ENCODE data around the gene KIRREL2.
"Not testable (repeated sequence)": the region's sequence is repeated elsewhere in the genome, so short reads cannot be mapped to it uniquely, and the experiment has no call there.

Gene KIRREL2

DNA sequence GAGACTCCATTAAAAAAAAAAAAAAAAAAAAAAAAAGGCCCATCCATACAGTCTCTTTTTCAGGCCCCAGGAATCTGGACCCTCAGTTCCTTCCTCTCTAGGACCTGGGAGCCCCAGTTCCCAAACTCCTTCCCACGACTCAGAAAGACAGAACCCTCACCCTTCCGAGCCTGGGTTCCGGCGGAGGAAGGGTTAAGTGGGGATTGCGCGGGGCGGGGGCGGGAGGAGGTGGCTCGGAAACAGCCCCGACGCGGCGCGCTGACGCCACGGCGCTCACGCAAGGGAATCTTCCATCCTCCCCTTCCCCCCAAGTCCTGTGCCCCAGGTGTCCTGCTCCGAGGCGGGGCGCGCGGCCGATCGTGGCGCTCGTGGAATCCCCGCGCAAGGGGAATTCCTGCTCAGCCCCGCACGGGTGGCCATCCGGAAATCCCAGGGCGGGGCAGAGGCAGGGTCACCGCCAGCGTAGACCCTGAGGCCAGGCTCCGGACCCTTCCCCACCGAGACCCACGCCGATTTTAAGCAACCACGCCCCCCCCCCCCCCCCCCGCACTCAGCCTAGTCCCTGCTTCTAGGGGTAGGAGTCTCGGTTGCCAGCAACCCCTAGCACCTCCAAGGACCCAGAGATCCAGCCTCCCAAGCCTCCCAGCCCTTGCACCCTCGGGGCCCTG lies 43.0 kb downstream of the KIRREL2 start:
- DNase-seq: peak; percentile 91

DNA sequence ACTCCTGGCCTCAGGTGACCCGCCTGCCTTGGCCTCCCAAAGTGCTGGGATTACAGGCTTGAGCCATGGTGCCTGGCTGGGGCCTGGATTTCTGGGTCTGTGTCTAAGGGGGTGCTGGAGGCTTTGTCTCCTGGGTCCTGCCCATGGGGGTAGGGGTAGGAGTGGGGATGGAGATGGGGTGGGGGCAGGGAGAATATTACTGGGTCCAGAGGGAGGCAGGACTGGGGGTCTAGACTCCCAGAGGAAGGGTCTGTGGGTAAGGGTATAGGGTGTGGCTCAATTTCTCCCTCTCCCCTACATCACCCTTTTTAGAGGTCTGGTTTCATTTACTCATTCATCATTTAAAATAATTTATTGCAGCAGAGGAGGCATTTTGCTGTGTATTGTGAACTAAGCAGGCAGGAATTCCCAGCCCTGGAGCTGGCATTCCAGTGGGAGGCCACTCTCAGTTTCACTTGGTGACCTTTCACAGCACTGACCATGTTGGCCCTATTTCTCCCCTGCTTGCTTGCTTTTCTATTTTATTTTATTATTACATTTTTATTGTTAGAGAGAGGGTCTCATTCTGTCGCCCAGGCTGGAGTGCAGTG lies 44.4 kb downstream of the KIRREL2 start:
- DNase-seq: no peak

DNA sequence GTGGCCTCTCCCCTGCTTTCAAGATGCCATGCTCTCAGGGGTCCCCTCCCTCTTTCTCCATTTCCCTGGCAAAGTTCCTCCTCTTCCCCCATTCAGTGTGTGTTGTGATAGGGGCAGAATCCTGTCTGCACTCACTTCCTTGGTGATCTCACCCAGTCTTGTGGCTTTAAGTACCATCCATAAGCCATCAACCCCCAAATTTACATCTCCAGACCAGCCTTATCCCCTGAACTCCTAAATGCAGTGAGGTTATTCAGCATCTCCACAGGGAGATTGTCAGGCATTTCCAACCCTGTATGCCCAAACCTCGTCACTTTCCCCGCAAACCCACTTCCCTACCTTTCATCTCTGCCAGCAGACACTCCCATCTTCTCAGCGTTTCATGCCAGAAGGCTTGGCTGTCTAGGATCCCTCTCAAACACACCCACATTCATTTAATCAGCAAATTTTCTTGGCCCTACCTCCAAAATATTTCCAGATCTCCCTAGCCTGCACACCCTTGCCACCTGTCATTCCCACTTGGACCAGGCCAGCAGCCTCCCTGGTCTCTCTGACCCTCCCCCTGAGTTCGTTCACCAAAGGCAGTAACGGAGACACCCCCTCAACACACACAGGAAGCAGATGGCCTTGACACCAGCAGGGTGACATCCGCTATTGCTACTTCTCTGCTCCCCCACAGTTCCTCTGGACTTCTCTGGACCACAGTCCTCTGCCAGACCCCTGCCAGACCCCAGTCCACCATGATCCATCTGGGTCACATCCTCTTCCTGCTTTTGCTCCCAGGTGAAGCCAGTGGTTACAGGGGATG lies 45.3 kb downstream of the KIRREL2 start, which contains the start of gene HCST:
TSS of gene HCST (plus strand) at position 676 of the 808 bp plus-strand sequence. CDS start at position 741, 65 bp downstream.
- DNase-seq: peak; percentile 66

DNA sequence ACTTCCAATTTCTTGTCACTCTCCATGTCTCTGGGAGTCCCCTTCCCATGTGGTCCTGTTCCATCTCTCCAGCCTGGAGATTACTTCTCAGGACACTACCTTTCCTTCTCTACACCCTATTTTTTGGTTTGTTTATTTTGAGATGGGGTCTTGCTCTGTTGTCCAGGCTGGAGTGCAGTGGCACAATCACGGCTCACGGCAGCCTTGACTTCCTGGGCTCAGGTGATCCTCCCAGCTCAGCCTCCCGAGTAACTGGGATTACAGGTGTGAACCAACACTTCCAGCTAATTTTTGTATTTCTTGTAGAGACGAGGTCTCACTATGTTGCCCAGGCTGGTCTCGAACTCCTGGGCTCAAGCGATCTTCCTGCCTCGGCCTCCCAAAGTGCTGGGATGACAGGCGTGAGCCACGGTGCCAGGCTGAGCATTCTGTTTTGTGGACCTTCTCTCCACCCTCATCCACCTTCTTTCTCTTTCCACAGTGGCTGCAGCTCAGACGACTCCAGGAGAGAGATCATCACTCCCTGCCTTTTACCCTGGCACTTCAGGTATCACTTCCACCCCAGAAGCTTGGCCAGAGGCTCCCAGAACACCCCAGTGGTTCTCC lies 46.3 kb downstream of the KIRREL2 start:
- no peak for DNase-seq

DNA sequence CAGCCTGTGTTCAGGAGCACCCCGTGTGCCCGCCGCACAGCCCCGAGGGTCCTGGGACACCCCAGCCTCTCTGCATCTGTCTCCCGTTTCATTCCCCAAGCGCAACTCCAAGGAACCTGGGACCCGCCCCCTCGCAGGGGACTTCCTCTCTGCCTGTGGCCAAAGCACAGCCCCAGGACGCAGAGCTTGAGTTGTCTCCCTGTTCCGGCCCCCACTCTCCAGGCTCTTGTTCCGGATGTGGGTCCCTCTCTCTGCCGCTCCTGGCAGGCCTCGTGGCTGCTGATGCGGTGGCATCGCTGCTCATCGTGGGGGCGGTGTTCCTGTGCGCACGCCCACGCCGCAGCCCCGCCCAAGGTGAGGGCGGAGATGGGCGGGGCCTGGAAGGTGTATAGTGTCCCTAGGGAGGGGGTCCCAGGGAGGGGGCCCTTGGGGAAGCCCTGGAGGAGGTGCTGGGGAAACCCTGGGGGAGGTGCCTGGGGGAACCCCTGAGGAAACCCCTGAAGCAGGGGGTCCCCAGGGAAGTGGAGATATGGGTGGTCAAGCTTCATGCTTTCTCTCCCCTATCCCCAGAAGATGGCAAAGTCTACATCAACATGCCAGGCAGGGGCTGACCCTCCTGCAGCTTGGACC lies 47.0 kb downstream of the KIRREL2 start:
- DNase-seq: peak; percentile 96

DNA sequence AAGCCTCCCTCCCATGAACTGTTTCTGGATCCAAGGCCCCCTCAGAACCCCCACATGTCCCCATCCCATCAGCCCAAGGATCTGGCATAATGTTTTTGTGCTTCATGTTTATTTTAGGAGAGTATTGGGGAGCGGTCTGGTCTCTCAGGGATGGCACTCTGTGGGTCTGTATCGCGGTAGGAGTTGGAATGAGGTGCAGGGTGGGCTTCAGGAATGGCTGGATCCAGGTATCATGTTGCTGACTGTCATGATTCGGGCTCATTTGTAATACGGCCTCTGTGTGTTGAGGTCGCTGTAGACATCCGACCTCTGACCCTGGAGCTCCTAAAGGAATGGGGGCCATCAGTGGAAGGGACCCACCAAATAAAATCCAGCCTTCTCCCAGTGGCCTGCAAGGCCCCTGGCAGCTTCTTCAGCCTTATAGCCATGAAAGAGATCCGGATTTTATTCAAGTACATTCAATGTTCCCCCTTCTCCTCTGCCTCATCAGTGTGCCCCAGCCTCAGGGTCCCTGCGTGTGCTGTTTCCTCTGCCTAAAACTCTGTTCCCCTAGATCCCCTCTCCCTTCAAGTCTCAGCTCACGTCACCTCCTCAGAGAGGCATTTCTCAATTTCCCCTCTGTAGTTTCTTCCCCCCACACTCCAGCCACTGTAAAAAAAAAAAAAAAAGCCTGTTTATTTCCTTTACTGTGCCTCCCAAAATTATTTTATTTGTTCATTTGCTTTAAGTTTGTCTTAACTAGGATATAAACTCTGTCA lies 47.8 kb downstream of the KIRREL2 start:
- DNase-seq: no peak

DNA sequence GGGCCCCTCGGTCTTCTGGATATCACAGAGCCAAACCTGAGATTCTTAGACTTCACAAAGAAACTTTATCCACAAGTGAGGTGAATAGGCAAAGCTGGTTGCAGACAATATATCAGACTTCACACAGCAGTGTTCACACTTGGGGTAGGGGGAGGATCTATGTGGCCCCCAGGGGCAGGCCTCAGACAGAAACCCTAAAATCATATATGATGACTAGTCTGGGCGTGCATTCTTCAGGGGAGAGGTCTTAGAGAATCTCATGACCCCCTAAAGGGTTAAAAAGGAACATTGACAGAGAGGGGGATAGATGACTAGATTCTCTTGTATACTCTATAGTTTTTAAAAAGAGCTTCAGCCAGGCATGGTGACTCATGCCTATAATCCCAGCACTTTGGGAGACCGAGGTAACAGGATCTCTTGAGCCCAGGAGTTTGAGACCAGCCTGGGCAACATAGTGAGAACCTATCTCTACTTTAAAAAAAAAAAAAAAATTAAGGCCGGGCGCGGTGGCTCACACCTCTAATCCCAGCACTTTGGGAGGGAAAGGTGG lies 48.5 kb downstream of the KIRREL2 start:
- DNase-seq: no peak

DNA sequence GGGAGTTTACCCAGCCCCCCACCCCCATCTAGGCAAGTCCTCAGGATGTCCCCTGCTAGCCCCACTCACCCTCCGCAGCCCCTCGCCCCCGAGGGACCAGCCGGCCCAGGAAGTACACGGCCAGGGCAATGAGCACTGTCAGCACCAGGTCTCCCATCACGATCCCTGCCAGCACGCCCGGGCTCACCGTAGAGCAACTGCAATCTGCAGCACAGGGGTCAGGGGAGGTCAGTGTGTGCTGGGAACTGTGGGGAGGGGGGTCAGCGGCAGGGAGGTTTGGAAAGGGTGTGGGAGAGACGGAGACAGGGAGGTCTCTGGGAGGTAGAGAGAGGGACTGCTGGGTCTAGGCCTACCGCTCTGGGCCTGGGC lies 50.6 kb downstream of the KIRREL2 start:
- no peak for DNase-seq

DNA sequence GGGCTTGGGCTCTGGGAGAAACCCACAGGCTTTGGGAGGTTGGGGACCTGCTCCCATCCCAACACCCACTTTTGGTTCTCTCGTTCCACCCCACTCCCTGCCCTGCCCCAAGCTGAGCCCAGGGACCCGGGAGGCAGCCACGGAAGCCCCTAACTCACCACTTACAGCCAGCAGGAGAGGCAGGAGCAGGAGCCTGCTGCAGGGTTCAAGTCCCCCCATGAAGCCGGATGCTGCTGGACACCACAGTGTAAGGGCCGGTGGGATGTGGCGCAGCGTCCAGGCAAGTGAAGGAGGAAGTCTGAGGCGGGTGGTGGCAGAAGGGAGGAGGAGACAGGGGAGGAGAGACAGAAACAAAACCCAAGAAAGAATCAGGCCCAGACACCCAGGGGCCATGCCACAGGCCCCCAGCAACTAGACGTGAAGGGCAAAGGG lies 51.3 kb downstream of the KIRREL2 start, which contains the start of gene TYROBP:
TSS of gene TYROBP (minus strand) at position 286 of the 432 bp plus-strand sequence. CDS start at position 219, 67 bp downstream.
- no peak for DNase-seq

DNA sequence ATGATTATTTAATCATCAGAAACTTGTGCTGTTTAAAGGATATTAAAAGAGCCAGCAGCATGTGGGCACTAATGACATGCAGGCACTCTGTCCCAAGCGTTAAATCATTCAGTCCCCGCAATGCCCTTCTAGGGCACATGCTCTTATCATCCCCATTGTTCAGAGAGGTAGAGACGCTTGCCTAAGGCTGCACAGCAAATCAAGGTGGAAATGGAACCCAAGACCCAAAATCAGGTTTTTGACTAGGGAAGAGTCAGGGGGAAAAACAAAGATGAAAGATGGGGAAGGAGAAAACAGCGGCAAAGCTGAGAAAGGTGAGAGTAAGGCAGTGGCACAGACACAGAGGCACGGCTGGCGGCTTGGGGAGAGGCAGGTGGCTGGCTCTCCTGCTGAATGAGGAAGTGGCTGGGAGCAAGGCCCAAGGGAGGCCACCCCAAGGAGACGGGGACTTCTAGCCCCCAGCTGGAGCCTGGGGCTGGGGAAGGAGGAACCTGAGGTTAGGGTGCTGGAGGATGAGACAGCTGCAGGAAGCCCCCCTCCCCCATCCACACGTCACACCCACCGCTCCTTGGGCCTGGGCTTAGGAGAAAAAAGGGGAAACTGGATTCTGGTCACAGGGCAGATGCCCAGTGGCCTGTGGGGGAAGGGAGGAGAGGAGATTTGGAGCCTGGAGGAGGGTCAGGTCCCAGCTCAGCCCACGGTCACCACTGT lies 52.4 kb downstream of the KIRREL2 start:
- DNase-seq: no peak

DNA sequence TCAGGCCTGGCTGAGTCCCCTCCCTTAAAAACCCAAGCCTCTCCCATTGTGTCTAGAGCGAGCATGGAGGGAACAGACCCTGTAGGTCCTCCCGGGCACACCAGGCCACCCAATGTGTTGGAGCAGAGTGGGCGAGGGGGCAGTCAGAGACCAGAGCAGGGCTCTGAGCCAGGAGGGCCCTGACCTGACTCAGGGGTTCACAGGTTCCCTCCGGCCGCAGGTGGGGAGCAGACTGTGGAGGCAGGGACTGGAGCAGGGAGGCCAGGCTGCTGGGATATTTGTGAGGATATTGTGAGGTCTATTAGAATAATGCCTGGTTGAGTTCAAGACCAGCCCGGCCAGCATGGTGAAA lies 52.9 kb downstream of the KIRREL2 start:
- no peak for DNase-seq

DNA sequence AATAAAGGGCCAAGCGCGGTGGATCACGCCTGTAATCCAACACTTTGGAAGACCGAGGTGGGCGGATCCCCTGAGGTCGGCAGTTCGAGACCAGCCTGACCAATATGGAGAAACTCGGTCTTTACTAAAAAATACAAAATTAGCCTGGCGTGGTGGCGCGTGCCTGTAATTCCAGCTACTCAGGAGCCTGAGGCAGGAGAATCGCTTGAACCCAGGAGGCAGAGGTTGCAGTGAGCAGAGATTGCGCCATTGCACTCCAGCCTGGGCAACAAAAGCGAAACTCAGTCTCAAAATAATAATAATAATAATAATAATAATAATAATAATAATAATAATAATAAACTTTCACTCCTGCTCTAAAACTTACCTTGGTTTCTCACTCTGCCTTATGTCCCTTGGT lies 53.6 kb downstream of the KIRREL2 start:
- DNase-seq: not testable (repeated sequence)

DNA sequence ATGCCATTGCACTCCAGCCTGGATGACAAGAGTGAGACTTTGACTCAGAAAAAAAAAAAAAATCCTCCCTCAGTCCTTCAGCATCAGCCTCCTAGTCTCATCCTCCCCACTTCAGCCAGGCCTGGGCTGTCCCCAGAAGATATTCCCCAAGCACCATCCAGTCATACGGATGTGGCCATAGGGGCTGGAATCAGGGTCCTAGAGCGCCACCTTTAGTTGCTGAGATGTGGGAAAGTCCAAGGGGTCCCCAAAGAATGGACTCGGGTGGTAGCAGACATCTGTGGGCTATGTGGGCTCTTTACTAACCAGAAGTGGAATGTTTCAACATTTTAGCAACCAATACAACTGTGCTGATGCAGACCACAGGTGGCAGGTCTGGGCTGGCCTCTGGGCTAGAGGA lies 54.5 kb downstream of the KIRREL2 start:
- no peak for DNase-seq

DNA sequence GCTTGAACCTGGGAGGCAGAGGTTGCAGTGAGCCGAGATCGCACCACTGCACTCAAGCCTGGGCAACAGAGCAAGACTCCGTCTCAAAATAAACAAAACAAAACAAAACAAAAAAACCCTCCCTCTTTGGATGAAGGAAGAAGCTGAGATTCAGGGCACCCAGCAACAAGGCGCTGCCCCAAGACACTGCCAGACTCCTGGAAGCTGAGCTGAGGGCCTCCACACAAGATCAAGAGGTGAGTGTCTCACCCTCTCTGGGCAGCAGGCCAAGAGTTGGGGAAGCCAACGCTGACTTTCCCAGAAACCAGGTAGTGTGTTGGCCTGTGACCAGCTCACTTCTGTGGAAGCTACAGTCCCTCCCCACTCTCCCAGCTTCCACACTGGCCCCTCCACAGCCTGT lies 55.1 kb downstream of the KIRREL2 start:
- DNase-seq: no peak

DNA sequence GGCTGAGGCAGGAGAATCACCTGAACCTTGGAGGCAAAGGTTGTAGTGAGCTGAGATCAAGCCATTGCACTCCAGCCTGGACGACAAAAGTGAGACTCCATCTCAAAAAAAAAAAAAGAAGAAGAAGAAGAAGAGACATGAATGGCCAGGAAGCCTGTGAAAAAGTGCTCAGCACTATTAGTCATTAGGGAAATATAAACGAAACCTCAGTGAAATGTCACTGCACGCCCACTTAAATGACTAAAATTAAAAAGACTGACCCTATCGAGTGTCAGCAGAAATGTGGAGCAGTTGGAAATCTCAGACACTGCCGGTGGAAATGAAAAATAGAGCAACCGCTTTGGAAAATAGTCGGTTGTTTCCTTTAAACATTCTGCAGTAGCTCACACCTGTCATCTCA lies 56.9 kb downstream of the KIRREL2 start:
- DNase-seq: no peak

DNA sequence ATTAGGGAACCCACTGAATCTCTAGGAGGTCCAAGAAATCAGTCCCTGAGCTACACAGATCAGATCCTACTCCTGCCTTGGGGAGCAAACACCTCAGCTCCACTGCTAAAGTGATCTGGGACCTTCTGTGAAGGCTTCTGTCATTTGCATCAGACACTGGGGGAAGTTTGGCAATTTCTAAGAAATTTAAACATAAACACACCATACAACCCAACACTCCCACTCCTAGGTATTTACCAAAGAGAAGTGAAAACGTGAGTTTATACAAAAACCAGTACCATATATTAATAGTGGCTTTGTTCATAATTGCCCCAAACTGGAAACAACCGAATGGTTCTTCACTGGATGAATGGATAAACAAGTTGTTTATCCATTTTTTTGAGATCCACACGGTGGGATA lies 58.7 kb downstream of the KIRREL2 start:
- DNase-seq: no peak

Data from activated CD4-positive, alpha-beta T cell treated with anti-CD3 and anti-CD28 coated beads, Interleukin-2, Interleukin-6, amounts not matched to agents 100 ng/mL and 50 ng/mL, durations not matched to agents 16 hours and 8 hours (primary cell).